ENCODE results near the gene SGTB. TPM values are rescaled to one million over a fixed set of nuclear protein-coding genes. Genes with fewer than 3 reads are reported as not detected.
"Not testable (repeated sequence)": the region's sequence is repeated elsewhere in the genome, so short reads cannot be mapped to it uniquely, and the experiment has no call there.

The SGTB gene
- total RNA-seq, 2 donors from 2014 or later: 4.9 to 6.1 TPM

DNA sequence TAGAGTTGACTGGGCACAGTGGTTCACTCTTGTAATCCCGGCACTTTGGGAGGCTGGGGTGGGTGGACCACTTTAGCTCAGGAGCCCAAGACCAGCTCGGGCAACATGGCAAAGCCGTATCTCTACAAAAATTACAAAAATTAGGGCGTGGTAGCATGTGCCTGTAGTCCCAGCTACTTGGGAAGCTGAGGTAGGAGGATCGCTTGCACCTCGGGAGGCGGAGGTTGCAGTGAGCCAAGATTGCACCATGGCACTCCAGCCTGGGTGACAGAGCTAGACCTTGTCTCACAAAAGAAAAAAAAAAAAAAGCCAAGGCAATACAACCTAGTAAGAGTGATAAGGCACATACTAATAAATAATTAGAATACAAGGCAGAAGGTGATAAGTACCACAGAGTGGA, 15.9 kb upstream of the SGTB start:
- H3K36me3 ChIP-seq: no peaks in the 10 kb centered on the region
- H3K4me1 ChIP-seq (replicated peaks): no peaks in the 10 kb centered on the region
- H3K27ac ChIP-seq: no peak overlapping the region
- no peaks in the 10 kb centered on the region for H3K27me3 ChIP-seq (replicated peaks; ENCODE audit: insufficient read depth)
- H3K4me3 ChIP-seq: no peak overlapping the region
- no peak for DNase-seq (ENCODE audit: low spot score)
- TF ChIP-seq POLR2AphosphoS5 (IDR thresholded peaks at IDR 0.05) (no peak), POLR2A (IDR thresholded peaks at IDR 0.05) (no peak)
- TF ChIP-seq, protein P1, sequence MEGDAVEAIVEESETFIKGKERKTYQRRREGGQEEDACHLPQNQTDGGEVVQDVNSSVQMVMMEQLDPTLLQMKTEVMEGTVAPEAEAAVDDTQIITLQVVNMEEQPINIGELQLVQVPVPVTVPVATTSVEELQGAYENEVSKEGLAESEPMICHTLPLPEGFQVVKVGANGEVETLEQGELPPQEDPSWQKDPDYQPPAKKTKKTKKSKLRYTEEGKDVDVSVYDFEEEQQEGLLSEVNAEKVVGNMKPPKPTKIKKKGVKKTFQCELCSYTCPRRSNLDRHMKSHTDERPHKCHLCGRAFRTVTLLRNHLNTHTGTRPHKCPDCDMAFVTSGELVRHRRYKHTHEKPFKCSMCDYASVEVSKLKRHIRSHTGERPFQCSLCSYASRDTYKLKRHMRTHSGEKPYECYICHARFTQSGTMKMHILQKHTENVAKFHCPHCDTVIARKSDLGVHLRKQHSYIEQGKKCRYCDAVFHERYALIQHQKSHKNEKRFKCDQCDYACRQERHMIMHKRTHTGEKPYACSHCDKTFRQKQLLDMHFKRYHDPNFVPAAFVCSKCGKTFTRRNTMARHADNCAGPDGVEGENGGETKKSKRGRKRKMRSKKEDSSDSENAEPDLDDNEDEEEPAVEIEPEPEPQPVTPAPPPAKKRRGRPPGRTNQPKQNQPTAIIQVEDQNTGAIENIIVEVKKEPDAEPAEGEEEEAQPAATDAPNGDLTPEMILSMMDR (IDR thresholded peaks at IDR 0.05): no peak
- intact Hi-C loops (cut with DNase I): no loop called here
- H3K9me3 ChIP-seq: no peaks in the 10 kb centered on the region
- WGBS: 85% methylated on average over 7 of the region's 7 CpGs

DNA sequence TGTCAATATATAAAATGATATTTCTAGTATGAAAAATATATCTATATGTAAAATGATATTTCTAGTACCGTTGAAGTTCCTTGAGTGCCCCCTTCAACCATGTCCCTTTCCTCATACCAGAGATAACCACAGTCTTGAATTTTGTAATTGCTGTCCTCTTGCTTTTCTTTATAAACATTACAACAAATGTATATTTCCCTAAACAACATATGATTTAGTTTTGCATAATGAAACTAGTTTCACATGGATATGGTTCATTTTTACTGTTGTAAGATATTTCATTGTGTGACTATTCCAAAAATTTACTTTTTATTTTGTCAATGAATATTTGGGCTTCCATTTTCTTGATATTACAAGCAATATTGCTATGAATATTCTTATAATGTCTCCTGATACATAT, 14.1 kb upstream of the SGTB start:
- intact Hi-C loops (cut with DNase I): no loop called here
- H3K27me3 ChIP-seq (replicated peaks; ENCODE audit: insufficient read depth): no peaks in the 10 kb centered on the region
- TF ChIP-seq, protein P1 (IDR thresholded peaks at IDR 0.05): no peak
- TF ChIP-seq POLR2AphosphoS5 (IDR thresholded peaks at IDR 0.05) (no peak), POLR2A (IDR thresholded peaks at IDR 0.05) (no peak)
- no peak overlapping the region for H3K27ac ChIP-seq
- H3K4me1 ChIP-seq (replicated peaks): no peaks in the 10 kb centered on the region
- H3K9me3 ChIP-seq: no peaks in the 10 kb centered on the region
- no peak overlapping the region for H3K4me3 ChIP-seq
- no peak for DNase-seq (ENCODE audit: low spot score)
- no peaks in the 10 kb centered on the region for H3K36me3 ChIP-seq
- WGBS: 92% methylated on average over 1 of the region's 1 CpG

DNA sequence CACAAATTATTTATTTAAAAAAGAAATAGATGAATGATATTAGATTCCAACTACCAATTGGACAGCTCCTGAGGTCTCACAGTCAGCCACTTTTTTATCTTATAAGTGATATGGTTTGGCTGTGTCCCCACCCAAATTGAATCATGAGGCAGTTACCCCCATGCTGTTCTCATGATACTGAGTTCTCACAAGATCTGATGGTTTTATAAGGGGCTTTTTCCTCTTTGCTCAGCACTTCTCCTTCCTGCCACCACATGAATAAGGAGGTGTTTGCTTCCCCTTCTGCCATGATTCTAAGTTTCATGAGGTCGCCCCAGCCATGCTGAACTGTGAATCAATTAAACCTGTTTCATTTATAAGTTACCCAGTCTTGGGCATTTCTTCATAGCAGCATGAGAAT, 13.0 kb upstream of the SGTB start:
- no peak for DNase-seq (ENCODE audit: low spot score)
- H3K9me3 ChIP-seq: no peaks in the 10 kb centered on the region
- no peak for TF ChIP-seq POLR2A (IDR thresholded peaks at IDR 0.05)
- TF ChIP-seq POLR2AphosphoS5 (IDR thresholded peaks at IDR 0.05): no peak
- TF ChIP-seq, protein P1 (IDR thresholded peaks at IDR 0.05): no peak
- 89% methylated on average over 1 of the region's 1 CpG for WGBS
- intact Hi-C loops (cut with DNase I): no loop called here
- no peak overlapping the region for H3K27ac ChIP-seq
- H3K36me3 ChIP-seq: no peaks in the 10 kb centered on the region
- H3K4me1 ChIP-seq (replicated peaks): no peaks in the 10 kb centered on the region
- no peaks in the 10 kb centered on the region for H3K27me3 ChIP-seq (replicated peaks; ENCODE audit: insufficient read depth)
- no peak overlapping the region for H3K4me3 ChIP-seq

DNA sequence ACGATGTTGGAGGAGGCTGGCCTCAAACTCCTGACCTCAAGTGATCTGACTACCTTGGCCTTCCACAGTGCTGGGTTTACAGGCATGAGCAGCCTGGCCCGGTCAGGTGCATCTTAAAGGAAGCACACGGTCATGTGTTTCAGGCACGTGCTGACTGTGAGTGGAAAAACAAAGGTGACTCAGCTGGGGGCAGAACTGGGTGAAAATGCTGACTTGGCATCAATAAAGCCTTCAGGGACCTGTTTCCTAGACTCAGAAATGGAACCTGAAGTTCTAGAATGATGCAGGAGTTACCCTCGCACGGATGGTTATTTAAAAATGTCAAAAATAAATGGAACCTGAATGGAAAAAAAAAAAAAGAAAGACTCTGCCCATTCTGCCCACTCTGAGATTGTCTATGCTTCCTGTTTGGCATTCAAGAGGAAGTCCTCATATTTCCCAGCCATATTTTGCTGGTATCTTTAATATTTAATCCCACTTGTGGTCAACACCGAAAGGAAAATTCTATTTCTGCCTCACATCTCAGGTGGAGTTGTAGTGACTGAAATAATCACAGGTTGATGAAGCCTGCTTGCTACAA, 12.4 kb upstream of the SGTB start:
- H3K36me3 ChIP-seq; H3K27me3 ChIP-seq (replicated peaks; ENCODE audit: insufficient read depth); H3K9me3 ChIP-seq; intact Hi-C loops (cut with DNase I); H3K4me1 ChIP-seq (replicated peaks); DNase-seq (ENCODE audit: low spot score); H3K27ac ChIP-seq; H3K4me3 ChIP-seq: not testable (repeated sequence)
- 66% methylated on average over 6 of the region's 7 CpGs for WGBS

DNA sequence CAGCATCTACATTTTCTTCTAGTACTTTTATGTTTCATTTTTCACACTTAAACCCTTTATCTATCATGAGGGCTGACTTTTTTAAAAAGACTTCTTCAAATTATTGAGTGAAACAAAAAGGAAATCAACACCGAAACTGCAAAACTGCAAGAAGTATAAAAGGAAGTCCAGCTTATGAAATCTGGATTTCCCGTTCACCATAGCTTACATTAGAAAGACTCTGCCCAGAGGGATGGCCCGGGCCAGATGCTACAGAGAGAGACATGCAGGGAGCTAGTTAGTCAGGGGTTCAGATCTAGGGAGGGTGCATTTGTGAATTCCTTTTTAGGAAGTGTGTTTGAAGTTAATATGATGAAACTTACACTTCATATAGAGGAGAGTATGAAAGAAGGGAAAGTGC, 10.1 kb upstream of the SGTB start:
- H3K4me1 ChIP-seq (replicated peaks); H3K9me3 ChIP-seq; intact Hi-C loops (cut with DNase I); DNase-seq (ENCODE audit: low spot score); H3K27me3 ChIP-seq (replicated peaks; ENCODE audit: insufficient read depth); H3K36me3 ChIP-seq; H3K4me3 ChIP-seq; H3K27ac ChIP-seq: not testable (repeated sequence)
- WGBS: 85% methylated on average over 3 of the region's 3 CpGs

DNA sequence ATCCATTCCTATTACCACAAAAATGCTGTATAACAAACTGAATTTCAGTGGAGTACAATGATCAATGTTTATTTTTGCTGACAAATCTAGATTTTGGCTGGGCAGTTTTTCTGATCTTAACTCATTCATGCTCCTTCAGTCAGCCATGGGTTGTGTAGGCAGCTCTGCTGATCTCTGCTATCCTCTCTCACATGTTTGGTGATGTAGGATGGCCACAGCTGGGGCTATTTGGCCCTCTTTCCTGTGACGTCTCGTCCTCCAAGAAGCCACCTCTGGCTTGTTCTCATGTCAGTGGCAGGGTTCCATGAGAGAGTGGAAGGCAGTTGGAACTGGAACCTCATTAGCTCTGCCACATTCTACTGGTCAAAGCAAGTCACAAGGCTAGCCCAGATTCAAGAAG, 9.0 kb upstream of the SGTB start:
- TF ChIP-seq POLR2AphosphoS5 (IDR thresholded peaks at IDR 0.05) (no peak), POLR2A (IDR thresholded peaks at IDR 0.05) (no peak)
- TF ChIP-seq, protein P1 (IDR thresholded peaks at IDR 0.05): no peak
- Histone ChIP-seq H3K27me3 (replicated peaks; ENCODE audit: insufficient read depth) (no peaks in the 10 kb centered on the region), H3K4me1 (replicated peaks) (no peaks in the 10 kb centered on the region), H3K9me3 (no peaks in the 10 kb centered on the region), H3K36me3 (no peaks in the 10 kb centered on the region), H3K27ac (no peak overlapping the region), H3K4me3 (no peak overlapping the region)
- intact Hi-C loops (cut with DNase I): no loop called here
- 65% methylated on average over 2 of the region's 2 CpGs for WGBS
- no peak for DNase-seq (ENCODE audit: low spot score)
